HFFc6 (cell line): ENCODE results near the gene SLC34A1. TPM values are rescaled to one million over a fixed set of nuclear protein-coding genes. Genes with fewer than 3 reads are reported as not detected.

ENCODE experiments used
- DNase-seq: peaks from one replicate; pipeline ENCODE4 v3.0.0-alpha.2; 2018
- H3K27ac Mint-ChIP-seq: 2 replicates; pipeline ENCODE4 v1.8.0; 2020; ENCODE audit warnings: mild to moderate bottlenecking, mixed read lengths
- H3K27me3 Mint-ChIP-seq: 2 replicates; pipeline ENCODE4 v1.8.0; 2021; ENCODE audit warnings: mild to moderate bottlenecking, moderate library complexity, mixed read lengths; ENCODE audit not compliant: insufficient read depth
- H3K36me3 Mint-ChIP-seq: 2 replicates; pipeline ENCODE4 v1.8.0; 2021; ENCODE audit warnings: low read depth, mixed read lengths
- H3K4me1 Mint-ChIP-seq: 2 replicates; pipeline ENCODE4 v1.8.0; 2020; ENCODE audit warnings: low read depth, mixed read lengths
- H3K4me3 Mint-ChIP-seq: 2 replicates; pipeline ENCODE4 v1.8.0; 2020; ENCODE audit warnings: mild to moderate bottlenecking, moderate library complexity, mixed read lengths
- H3K9me3 Mint-ChIP-seq: 2 replicates; pipeline ENCODE4 v1.8.0; 2020; ENCODE audit warnings: mild to moderate bottlenecking, mixed read lengths
- CTCF ChIP-seq: fragments of 200-600 bp; sonication (generic); IDR thresholded peaks from 2 replicates; pipeline ENCODE4 v1.5.0; 2021; ENCODE audit warnings: antibody characterized with exemption, mild to moderate bottlenecking
- total RNA-seq, 6 experiments: library from RNA; stranded (reverse); fragmentation: NEBNext Ultra II Directional; extraction: Animal tissue kit (Norgen Biotek cat#: 25700); gene quantifications; 2 replicates in 1 of 6; 3 replicates in 5 of 6; pipeline ENCODE4 v1.2.3, GENCODE V29; 2021

SLC34A1 gene
- total RNA-seq, 6 experiments from 2014 or later: not detected

GRCh38 chr5:177378884-177379883, 5.0 kb upstream of the SLC34A1 start:
- peaks cover 21% of the 10 kb centered on the region for H3K4me1 Mint-ChIP-seq
- H3K27ac Mint-ChIP-seq: peak overlapping the region; percentile 15; the same call in 1 of the 2 replicates
- TF ChIP-seq CTCF: no peak
- DNase-seq: peak; percentile 84
- no peaks in the 10 kb centered on the region for H3K36me3 Mint-ChIP-seq
- H3K9me3 Mint-ChIP-seq: no peaks in the 10 kb centered on the region
- H3K27me3 Mint-ChIP-seq: peaks cover 28% of the 10 kb centered on the region
- H3K4me3 Mint-ChIP-seq: no peak overlapping the region

DNA sequence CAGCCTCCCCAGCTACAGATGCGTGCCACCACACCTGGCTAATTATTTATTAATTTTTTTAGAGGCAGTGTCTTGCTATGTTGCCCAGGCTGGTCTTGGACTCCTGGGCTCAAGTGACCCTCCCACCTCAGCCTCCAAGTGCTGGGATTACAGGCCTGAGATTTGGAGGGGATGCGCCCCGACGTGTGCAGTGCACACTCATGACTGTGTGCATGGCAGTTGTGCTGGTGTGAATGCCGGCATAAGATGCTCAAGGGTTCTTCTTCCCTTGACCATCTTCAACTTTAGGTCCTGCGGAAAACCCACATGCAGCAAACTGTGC, 3.5 kb upstream of the SLC34A1 start:
- Mint-ChIP-seq H3K27ac (no peak overlapping the region), H3K36me3 (no peaks in the 10 kb centered on the region), H3K27me3 (peaks cover 28% of the 10 kb centered on the region), H3K9me3 (no peaks in the 10 kb centered on the region), H3K4me1 (peaks cover 21% of the 10 kb centered on the region), H3K4me3 (no peak overlapping the region)
- DNase-seq: no peak
- TF ChIP-seq CTCF: no peak

- Mint-ChIP-seq H3K4me1 (peaks cover 21% of the 10 kb centered on the region), H3K36me3 (no peaks in the 10 kb centered on the region), H3K27me3 (peaks cover 32% of the 10 kb centered on the region), H3K9me3 (no peaks in the 10 kb centered on the region), H3K27ac (no peak overlapping the region), H3K4me3 (no peak overlapping the region)
- peak; percentile 44; the same call in 1 of the 2 replicates for TF ChIP-seq CTCF
- no peak for DNase-seq
These were observed 1.7 kb upstream of the SLC34A1 start for GRCh38 chr5:177382423-177383029.

- Mint-ChIP-seq H3K9me3 (no peaks in the 10 kb centered on the region), H3K36me3 (no peaks in the 10 kb centered on the region), H3K4me3 (no peak overlapping the region), H3K27me3 (peaks cover 32% of the 10 kb centered on the region), H3K27ac (no peak overlapping the region), H3K4me1 (peaks cover 24% of the 10 kb centered on the region)
- TF ChIP-seq CTCF: no peak
- no peak for DNase-seq
These were observed 1.1 kb upstream of the SLC34A1 start for GRCh38 chr5:177383181-177383580.

GRCh38 chr5:177385720-177386119, 1.5 kb downstream of the SLC34A1 start:
- Mint-ChIP-seq H3K4me3 (no peak overlapping the region), H3K27me3 (peaks cover 32% of the 10 kb centered on the region), H3K27ac (no peak overlapping the region), H3K4me1 (peaks cover 34% of the 10 kb centered on the region), H3K36me3 (no peaks in the 10 kb centered on the region), H3K9me3 (no peaks in the 10 kb centered on the region)
- DNase-seq: no peak
- TF ChIP-seq CTCF: no peak
